LNCaP clone FGC (cell line): ENCODE data around the gene NAALADL1.

Experiments used
- DNase-seq: peaks from one replicate; pipeline ENCODE4 v3.0.0-alpha.2; 2011; ENCODE audit warnings: low read depth
- H3K4me3 ChIP-seq: 2 replicates; pipeline ENCODE4 v1.5.1; 2011; ENCODE audit warnings: mild to moderate bottlenecking, low read depth, low read length, control low read depth
- TF ChIP-seq, protein P1 (sequence below): IDR thresholded peaks from 2 replicates; pipeline ENCODE4 v1.5.1; 2012; ENCODE audit warnings: mild to moderate bottlenecking; ENCODE audit not compliant: control insufficient read depth, insufficient read depth; ENCODE audit errors: extremely low read depth

The NAALADL1 gene

GRCh38 chr11:65055538-65055937 is 2.8 kb downstream of the NAALADL1 start:
- TF ChIP-seq, protein P1, sequence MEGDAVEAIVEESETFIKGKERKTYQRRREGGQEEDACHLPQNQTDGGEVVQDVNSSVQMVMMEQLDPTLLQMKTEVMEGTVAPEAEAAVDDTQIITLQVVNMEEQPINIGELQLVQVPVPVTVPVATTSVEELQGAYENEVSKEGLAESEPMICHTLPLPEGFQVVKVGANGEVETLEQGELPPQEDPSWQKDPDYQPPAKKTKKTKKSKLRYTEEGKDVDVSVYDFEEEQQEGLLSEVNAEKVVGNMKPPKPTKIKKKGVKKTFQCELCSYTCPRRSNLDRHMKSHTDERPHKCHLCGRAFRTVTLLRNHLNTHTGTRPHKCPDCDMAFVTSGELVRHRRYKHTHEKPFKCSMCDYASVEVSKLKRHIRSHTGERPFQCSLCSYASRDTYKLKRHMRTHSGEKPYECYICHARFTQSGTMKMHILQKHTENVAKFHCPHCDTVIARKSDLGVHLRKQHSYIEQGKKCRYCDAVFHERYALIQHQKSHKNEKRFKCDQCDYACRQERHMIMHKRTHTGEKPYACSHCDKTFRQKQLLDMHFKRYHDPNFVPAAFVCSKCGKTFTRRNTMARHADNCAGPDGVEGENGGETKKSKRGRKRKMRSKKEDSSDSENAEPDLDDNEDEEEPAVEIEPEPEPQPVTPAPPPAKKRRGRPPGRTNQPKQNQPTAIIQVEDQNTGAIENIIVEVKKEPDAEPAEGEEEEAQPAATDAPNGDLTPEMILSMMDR, result no peak
- H3K4me3 ChIP-seq, result no peak overlapping the region
- DNase-seq, result no peak

- H3K4me3 ChIP-seq, result no peak overlapping the region
- no peak for DNase-seq
- TF ChIP-seq, protein P1, result no peak
These were observed 4.4 kb downstream of the NAALADL1 start for GRCh38 chr11:65053827-65054508.

- DNase-seq, result no peak
- no peak overlapping the region for H3K4me3 ChIP-seq
- TF ChIP-seq, protein P1, result no peak
These were observed 6.9 kb downstream of the NAALADL1 start for GRCh38 chr11:65051398-65051858.

- no peak for DNase-seq
- H3K4me3 ChIP-seq, result no peak overlapping the region
- TF ChIP-seq, protein P1, result no peak
These were observed 10.6 kb downstream of the NAALADL1 start for GRCh38 chr11:65047581-65048422.

- DNase-seq, result no peak
- TF ChIP-seq, protein P1, result no peak
These were observed 12.6 kb downstream of the NAALADL1 start for GRCh38 chr11:65045728-65046127.

DNA sequence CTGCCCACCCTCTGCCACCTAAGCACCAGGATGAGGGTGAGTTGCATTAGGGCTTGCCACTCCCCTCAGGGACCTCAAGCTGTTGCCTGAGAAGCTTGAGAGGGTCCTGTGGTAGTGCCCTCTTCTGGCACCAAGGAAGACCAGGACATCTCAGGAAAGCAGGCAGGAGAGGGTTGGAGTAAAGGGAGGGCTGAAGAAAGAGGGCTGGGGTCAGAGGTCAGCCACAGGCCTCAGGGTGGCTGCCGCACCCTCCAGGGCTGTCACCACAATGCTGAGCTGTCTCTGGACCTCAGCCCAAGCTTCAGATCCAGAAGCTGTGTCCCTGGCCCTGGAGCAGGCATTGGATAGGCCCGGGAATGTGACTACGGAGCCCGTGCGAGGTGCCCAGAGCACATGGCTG is 13.3 kb downstream of the NAALADL1 start:
- TF ChIP-seq, protein P1, result no peak
- DNase-seq, result no peak
- no peak overlapping the region for H3K4me3 ChIP-seq

More at GRCh38 chr11:65045728-65046127, 12.6 kb downstream of the NAALADL1 start:
- H3K4me3 ChIP-seq, result no peak overlapping the region
